GM19397 (cell line): ENCODE measurements around the gene SLC2A13.
"Not testable (repeated sequence)": the region's sequence is repeated elsewhere in the genome, so short reads cannot be mapped to it uniquely, and the experiment has no call there.

Source experiments
- ATAC-seq: cut with Tn5 transposase; IDR thresholded peaks from one replicate; pipeline ENCODE4 v1.9.1; 2021; ENCODE audit warnings: mild to moderate bottlenecking, moderate library complexity; ENCODE audit not compliant: unreplicated experiment

The SLC2A13 gene

DNA sequence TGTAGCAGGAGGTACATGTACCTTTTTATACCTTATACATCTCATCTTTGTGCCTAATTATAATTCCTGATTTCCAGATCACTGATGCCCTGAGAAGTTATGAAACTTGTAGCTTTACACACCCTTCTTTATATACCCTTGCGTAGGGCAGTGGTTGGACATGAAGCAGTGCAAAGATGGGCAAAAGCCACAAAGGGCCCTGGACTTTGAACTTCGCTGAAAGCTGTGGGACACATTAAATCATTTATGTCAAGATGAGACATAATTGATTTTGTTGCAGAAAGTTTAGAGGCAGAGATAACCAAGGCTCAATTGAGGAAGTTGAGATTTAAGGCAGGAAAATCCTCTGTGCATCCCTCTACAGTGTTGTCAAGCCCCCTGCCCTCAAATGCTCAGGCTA lies 170.0 kb downstream of the SLC2A13 start:
- ATAC-seq = no peak

DNA sequence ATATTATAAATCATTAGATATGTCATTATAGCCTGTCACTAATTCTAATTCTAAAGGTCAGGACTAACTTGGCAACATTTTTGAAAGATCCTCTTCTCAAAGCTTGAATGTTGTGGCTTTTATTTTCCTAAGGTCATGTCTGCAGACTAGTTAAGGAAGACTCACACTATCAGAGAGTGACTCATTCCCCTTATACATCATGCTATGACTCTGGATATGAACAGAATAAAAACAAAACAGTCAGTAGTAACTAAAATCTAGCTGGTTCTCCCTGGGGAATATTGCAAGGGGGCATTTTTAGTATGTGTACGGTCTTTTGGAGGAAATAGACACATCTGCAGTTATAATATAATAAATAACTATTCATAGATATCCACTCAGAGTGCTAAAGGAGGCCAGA lies 170.6 kb downstream of the SLC2A13 start:
- no peak for ATAC-seq

DNA sequence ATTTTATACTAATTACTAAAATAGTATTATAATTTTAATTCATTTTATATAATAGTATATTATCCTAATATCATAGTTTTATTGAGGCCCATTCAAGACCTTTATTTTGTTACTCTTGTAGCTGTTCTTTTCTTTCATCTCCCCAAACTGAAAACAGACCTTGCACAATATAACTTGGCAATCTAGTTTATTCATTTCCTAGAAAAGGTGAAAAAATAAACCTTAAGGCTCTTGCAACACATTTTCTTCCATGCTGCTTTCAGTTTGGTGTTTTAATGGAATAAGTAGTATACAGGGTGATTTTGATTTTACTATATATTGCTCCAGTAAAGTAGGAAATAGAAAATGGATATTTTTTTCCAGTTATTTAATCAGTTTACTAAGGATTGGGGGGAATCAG lies 174.0 kb downstream of the SLC2A13 start:
- no peak for ATAC-seq

DNA sequence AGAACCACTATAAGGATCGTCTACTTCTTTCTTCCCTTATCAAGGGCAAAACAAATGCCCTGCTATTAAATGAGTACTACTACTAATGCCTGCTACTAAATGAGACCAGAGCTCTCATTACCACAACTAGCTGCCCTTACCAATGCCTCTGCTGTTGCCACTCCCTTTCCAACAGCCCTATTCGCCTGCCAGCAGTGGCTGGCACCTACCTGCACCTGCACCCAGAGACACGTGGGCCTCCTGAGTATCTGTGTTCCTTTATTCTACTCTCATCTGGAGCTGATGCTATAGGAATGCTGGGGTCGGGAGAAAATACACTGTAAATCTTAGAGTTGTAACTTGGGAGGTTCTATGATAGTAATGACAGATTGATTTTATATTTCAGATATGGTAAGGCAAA lies 174.7 kb downstream of the SLC2A13 start:
- ATAC-seq = no peak

DNA sequence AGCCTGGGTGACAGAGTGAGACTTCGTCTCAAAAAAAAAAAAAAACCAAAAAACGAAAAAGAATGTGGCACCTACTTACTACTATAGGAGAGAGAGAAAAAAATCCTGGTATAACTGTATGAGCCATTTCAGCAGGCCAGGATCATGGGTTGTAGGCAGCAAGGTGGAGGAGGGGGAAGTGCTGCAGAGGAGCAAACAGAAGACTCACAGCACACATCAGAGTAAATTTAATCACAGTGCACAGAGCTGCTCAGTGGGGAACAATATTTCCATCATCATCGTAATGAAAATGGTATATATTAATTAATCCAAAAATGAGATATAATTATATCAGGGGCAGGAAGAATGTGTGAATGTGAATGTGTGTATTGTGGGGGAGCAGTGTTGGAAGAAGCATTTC lies 175.8 kb downstream of the SLC2A13 start:
- no peak for ATAC-seq

DNA sequence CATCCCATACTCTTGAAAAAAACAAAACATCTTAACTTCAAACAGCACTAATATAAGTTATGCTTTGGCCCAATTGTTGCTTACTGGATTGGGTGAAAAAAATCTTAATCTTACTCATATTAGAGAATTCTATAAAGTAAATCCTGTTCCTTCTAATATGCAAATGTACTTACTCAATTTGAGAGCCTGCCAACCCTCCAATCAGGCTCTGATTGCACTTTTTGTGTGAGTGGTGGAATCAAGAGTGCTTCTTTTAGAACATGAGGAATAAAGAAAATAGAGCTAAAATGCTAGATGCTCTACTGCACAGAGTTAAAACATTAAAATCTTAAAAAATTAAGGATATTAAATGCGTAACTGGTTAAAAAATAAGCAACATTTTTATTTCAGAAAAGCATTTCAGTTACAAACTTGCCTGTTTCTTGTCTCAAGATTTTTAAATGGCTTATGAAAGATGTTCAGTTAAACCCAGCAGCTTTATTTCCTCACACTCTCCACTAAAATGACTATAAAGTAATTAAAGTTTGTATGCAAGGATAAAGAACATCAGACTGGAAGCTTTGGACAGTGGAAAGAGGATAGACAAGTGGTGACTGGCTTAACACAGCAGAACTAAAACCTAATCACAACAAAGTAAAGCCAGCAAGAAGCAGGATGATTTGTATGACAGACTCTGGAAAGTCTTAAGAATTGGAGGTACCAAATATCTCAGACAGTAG lies 177.5 kb downstream of the SLC2A13 start:
- no peak for ATAC-seq

DNA sequence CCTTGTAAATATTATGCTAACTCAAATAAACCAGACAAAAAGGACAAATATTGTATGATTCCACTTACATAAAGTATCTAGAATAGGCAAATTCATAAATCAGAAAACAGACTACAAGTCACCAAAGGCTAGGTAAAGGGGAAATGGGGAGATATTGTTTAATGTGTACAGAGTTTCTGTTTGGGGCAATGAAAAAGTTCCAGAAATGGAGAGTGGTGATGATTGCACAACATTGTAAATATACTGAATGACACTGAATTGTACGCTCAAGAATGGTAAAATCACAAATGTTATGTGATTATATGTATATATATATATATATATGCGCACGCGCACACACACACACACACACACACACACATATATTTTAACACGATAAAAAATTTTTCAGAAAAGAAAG lies 182.5 kb downstream of the SLC2A13 start:
- ATAC-seq = no peak

DNA sequence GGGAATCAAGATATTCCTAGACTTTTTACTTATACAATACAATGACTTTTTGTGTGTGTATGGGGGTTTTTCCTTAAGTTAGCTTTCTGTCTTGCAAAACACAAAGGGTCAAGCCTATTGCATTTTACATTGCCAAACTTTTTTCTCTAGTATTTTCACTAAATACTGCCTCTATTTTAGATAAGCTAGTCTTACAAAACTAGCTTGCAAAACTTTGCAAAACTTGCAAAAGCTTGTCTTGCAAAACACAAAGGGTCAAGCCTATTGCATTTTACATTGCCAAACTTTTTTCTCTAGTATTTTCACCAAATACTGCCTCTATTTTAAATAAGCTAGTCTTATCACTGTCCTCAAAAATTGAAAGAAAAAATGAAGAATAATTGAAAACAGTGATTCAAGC lies 183.3 kb downstream of the SLC2A13 start:
- ATAC-seq = not testable (repeated sequence)

DNA sequence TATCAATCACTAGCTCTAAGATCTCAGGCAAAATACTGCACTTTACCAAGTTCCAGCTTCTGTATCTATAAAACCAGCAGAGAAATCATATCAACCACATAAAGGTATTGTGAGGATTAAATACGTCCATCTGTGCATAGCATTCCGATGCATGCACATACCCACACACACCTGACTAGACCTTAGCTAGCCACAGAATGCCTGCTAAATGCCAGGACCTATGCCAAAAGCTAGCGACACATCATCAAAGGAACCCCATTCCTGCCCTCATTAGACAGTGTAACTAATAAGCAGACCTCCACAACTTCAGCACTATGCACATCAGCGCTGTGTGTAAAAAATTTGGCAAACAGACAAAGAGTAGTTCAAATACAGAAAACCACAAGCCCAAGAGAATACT lies 185.2 kb downstream of the SLC2A13 start:
- ATAC-seq = no peak

DNA sequence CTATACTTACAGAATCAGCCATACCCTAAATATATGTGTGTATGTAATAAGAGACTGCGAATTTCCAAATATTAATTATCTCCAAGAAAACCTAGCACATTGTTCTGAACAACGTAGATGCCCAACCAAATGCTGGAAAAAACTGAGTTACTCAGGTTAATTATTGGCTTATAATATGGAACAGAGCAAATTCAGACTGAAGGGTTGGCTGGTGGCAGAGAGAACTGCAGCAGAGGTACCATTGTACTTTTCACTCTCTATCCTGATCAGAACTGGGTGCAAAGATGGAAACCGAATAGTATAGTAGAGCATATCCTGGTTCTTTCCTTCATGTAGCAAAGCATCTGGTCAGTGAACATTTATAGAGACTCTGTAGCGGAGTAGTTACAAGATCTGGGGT lies 185.7 kb downstream of the SLC2A13 start:
- ATAC-seq = no peak

DNA sequence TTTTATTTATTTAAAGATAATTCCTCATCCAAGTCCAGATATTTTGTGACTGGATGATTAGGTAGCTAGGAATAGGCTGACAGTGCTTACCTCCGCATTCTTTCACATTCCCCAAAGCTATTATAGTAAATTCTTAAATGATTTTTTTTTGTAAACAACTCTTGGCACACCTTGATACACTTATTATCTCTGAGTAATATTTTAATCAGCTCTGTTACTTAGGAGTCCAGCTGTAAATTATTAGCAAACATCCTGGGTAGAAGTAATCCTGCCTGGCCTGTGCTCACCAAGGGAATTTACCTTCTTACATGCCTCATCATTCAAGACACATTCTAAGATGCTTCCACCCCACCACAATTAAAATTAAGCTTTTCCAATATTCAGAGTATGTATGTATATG lies 186.1 kb downstream of the SLC2A13 start:
- ATAC-seq = no peak

DNA sequence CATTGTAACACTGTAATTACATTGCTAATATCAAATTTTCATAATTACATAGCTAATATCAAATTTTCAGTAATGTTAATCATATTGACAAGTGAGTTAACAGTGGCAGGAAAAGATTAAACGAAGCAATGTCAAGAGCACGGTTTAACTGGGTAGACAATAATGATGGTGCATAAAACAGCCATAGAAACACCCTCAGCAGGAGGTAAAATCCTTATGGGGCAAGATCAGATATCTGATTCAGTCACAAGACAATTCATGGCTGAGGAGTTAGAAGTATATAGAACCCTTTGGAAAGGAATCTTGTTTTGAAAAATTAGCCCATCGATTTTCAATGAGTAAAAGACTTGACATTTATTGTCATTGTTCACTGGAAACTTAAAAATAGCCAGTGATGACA lies 190.6 kb downstream of the SLC2A13 start:
- no peak for ATAC-seq

DNA sequence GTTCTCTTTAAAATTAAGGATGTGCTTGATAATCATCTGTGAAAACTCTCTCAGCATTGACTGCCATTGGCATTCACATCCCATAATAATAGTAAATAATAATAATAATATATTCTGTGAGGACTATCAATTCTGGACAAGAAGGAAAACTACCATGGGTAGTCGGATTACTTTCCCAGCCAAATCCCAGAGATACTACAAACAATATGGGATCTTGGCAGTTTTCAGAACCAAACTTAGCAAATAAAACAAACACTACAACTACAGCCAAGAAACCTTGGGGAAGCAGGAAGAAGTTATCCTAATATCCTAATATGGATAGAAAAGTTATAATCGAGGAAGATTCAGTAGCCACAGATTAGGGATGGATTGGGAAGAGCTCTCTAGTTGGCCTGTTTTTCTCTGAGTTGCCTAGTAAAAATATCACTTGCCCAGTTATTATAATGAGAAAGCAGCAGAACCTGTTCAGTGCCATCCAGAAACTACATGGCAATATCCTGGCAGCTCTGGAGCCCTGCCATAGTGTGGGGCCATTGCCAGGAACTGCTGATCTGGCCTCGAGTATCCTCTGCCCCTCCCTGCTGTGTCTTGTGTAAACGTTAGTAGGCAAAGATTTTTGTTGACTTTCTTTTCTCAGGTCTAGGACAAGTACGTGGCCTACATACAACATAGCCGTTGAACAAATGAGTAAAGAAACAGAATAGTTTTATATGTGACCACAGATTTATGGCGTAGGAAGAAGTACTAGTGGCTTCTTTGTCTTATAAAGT lies 193.5 kb downstream of the SLC2A13 start:
- ATAC-seq = no peak

DNA sequence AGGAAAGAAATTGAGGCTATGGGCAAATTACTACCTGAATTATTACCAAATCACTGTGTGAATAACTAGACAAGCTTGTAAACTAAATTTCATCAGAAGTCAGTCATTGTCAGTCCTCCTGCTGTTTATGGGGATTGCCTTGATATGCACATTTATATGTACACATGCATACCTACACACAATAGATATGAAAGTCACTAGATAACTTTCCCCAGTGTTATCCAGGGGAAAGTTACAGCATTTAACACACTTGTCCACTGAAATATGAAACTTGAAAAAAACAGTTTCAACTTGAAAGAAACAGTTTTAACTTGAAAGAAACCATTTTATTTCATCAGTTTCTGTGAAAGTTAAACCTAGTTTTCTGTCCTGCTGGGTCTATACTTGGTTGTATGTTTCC lies 199.6 kb downstream of the SLC2A13 start:
- ATAC-seq = no peak

DNA sequence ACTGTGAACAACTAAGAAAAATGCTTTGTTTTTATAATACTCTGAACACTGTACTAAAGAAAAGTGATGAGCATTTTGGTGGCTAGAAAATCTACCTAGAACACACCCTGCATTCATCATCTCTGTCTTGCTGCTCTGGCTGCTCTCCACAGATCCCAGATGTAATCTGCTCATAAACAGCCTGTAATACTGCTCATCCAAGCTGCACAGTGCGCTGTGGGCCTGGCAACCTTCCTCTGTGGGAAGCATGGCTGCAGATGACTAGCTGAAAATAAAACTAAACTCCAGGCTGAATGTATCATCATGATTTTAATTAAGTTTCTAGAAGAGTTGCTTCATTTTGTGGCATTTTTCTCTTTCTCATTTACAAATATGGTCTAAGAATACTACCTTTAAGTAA lies 200.7 kb downstream of the SLC2A13 start:
- no peak for ATAC-seq

DNA sequence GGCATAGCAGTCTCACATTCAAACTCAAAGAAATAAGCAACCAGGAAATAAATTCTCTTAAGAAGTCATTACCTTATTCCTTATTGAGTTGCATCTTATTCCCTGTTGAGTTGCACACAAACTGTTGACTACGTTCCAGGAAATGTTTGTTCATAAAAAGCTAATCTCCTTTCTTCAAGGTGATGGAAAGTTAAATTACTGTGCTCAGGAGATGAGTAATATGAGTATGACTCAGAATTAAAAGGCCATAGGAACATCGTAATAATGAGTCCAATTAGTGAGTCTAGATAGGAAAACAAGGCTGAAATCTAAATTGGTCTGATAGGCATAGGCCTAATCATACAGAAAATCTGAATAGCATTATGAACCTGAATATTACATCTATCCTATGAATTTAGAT lies 203.1 kb downstream of the SLC2A13 start:
- ATAC-seq = no peak

DNA sequence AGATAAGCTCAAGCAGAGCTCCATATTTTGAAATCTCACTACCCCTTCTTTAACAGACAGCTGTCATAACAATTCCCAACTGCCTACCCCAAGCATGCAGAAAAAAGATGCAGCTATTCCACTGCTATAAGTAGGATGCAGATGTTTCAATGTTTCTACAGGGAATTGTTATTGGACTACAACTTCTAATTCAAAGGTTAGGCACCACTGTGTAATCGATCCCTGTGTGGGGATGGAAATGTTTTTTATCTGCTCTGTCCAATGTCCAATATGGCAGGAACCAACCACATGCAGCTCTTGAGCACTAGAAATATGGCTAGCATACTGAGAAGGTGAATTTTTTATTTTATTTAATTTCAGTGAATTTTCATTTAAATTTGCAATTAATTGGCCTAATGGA lies 208.6 kb downstream of the SLC2A13 start:
- ATAC-seq = no peak

DNA sequence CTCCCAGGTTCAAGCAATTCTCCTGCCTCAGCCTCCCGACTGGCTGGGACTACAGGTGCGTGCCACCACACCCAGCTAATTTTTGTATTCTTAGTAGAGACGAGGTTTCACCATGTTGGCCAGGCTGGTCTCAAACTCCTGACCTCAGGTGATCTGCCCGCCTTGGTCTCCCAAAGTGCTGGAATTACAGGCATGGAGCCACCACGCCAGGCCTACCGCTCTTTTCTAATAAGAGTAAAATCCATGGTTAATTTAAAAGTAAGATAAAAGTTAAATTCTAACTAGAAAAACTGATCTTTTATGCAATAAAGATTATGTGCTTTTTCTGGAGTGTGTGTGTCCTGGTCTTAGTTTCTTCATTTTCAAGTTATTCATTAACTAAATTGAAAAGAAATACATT lies 212.5 kb downstream of the SLC2A13 start:
- ATAC-seq = not testable (repeated sequence)

DNA sequence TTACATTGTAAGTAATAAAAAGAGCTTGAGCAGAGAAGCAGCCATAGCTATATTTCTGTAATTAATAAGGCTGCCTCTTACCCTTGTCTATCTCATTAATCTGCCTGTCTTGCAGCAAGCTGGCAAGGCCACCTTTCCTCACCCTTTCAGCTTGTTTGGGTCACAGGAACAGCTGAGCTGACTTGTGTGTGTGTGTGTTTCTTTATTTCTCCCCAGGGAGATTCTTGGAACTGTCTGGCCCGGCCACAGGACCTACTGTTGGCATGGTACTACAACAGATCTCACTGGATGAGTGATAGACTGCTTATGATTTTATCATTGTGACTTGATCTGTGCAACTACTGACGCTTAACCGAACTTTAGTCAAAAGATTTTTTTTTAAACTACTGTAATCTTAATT lies 213.7 kb downstream of the SLC2A13 start:
- ATAC-seq = no peak

DNA sequence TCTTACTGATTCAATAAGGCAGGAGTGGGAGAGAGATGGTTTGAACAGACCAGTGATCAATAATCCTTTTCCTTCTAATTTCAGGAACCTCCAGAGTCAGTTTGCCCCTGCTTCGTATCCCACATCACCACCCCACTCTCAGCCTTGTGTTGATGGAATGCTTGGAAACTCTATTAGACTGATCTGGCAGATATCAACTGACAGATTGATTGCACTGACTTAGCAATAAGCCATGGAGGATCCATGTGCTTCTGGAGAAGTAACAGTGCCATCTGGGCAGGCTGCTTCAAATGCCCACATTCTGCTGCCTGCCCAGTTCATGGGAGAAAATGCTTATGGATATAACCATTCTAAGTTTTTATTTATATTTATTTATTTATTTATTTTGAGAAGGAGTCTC lies 218.0 kb downstream of the SLC2A13 start:
- ATAC-seq = no peak

DNA sequence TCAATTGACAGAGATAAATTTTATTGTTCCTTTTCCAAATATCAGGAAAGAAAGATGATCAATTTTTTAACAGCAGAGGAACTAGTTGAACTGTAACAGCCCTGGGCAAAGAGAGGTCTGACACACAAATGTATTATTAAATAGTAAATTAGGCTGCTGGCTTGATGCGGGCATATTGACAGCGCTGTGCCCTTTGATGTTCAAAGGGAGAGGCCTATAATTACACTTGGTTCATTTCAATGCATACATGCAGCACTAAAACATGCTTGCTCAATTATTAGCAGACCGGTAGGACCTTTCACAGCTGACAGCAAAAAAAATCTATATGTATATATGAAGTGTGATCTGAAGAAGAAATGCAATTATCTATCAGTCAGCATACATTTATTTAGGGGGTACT lies 219.8 kb downstream of the SLC2A13 start:
- no peak for ATAC-seq

DNA sequence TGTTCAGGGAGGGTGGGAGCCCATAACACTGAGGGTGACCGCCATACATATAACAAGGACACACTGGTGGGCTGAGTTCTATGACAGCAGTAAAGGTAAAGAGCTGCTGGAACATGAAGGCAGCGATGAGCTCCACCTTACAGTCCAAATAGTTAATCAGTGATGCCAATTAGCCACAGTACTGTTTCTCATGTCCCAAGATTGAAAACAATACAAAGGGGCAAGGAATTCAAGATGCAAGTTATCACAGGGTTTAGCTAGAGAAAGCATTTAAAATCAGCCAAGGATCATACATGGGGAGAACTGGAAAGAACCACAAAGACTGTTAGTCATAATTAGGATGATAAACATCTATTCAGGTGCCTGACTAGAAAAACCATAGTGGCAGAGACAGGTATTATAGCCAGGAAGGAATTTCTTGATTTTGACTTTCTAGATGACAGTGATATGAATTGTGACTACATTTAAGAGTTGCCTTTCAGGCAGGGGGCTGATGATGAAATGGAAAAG lies 221.2 kb downstream of the SLC2A13 start:
- ATAC-seq = no peak
